Measurements from ENCODE around the gene MICALL1.
"Not testable (repeated sequence)": the region's sequence is repeated elsewhere in the genome, so short reads cannot be mapped to it uniquely, and the experiment has no call there.

MICALL1 gene

DNA sequence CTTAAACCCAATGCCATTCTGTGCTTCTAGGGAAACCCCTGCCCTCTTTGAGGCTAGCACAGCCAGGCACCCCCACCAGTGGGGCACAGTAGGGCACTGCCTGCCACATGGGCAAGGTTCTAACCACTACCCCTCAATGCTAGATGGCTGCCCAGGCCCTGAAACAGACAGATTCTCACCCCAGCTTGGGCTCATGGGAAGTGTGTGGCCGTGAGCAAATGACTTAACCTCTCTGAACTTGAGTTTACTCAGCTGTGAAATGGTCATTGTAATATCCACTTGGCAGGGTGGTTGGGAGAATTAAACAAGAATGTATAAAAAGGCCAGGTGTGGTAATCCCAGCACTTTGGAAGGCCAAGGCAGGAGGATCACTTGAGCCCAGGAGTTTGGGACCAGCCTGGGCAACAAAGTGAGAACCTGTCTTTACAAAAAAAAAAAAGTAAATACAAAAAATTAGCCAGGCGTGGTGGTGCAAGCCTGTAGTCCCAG is 24.9 kb downstream of the MICALL1 start:
- Histone ChIP-seq H3K36me3 (ENCODE audit: insufficient read depth, low read length) (no peaks in the 10 kb centered on the region), H3K27me3 (ENCODE audit: insufficient read depth, low read length) (no peaks in the 10 kb centered on the region), H3K4me1 (ENCODE audit: control insufficient read depth, insufficient read depth, low read length, unreplicated experiment) (peaks cover 23% of the 10 kb centered on the region), H3K27ac (ENCODE audit: low read depth, low read length) (no peak overlapping the region), H3K79me2 (ENCODE audit: control insufficient read depth, insufficient read depth, low read length, unreplicated experiment) (no peaks in the 10 kb centered on the region), H2AFZ (ENCODE audit: low read length, unreplicated experiment) (no peak overlapping the region), H3K4me3 (ENCODE audit: low read depth, low read length) (no peak overlapping the region)

DNA sequence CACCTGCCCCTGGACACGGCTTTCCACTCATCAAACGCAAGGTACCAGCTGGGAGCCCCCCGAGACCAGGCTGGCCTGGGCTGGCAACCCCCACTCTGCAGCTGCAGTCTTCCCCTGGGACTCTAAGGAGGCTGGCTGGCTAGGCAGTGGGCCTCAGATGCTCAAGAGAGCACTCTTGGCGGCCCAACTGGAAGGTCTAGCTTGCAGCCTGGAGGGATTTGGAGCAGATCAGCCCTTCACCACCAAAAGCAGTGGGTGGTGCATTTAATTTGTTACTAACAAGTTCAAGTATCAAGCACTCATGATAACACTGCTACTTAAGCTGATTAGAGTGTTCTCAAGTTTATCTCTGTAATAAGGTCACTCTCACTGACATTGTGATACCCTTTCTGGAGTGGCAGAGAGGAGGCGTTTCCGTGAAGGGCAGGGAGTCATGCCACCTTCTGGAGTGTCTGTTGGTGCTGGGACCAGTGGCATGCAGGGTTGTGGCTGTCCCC is 25.8 kb downstream of the MICALL1 start:
- Histone ChIP-seq H3K4me1 (ENCODE audit: control insufficient read depth, insufficient read depth, low read length, unreplicated experiment) (peaks cover 23% of the 10 kb centered on the region), H3K27ac (ENCODE audit: low read depth, low read length) (no peak overlapping the region), H3K79me2 (ENCODE audit: control insufficient read depth, insufficient read depth, low read length, unreplicated experiment) (no peaks in the 10 kb centered on the region), H3K27me3 (ENCODE audit: insufficient read depth, low read length) (no peaks in the 10 kb centered on the region), H2AFZ (ENCODE audit: low read length, unreplicated experiment) (no peak overlapping the region), H3K4me3 (ENCODE audit: low read depth, low read length) (no peak overlapping the region), H3K36me3 (ENCODE audit: insufficient read depth, low read length) (no peaks in the 10 kb centered on the region)

DNA sequence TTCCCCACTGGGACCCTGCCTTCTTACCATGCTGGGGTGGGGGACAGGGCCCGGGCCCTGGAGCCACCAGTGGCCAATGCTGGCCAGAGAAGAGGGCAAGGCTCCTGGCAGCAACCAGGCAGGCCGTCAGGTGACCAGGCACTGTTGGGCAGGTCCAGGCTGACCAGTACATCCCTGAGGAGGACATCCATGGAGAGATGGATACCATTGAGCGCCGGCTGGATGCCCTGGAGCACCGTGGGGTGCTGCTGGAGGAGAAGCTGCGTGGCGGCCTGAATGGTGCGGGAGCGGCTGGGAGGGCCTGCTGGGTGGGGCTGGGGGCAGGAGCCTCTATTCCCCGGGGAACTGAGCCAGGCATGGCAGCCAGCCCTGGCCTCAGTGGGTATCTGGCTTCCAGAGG is 26.3 kb downstream of the MICALL1 start:
- Histone ChIP-seq H3K27me3 (ENCODE audit: insufficient read depth, low read length) (no peaks in the 10 kb centered on the region), H3K79me2 (ENCODE audit: control insufficient read depth, insufficient read depth, low read length, unreplicated experiment) (no peaks in the 10 kb centered on the region), H3K27ac (ENCODE audit: low read depth, low read length) (no peak overlapping the region), H3K4me1 (ENCODE audit: control insufficient read depth, insufficient read depth, low read length, unreplicated experiment) (peaks cover 23% of the 10 kb centered on the region), H3K4me3 (ENCODE audit: low read depth, low read length) (no peak overlapping the region), H2AFZ (ENCODE audit: low read length, unreplicated experiment) (no peak overlapping the region), H3K36me3 (ENCODE audit: insufficient read depth, low read length) (no peaks in the 10 kb centered on the region)

DNA sequence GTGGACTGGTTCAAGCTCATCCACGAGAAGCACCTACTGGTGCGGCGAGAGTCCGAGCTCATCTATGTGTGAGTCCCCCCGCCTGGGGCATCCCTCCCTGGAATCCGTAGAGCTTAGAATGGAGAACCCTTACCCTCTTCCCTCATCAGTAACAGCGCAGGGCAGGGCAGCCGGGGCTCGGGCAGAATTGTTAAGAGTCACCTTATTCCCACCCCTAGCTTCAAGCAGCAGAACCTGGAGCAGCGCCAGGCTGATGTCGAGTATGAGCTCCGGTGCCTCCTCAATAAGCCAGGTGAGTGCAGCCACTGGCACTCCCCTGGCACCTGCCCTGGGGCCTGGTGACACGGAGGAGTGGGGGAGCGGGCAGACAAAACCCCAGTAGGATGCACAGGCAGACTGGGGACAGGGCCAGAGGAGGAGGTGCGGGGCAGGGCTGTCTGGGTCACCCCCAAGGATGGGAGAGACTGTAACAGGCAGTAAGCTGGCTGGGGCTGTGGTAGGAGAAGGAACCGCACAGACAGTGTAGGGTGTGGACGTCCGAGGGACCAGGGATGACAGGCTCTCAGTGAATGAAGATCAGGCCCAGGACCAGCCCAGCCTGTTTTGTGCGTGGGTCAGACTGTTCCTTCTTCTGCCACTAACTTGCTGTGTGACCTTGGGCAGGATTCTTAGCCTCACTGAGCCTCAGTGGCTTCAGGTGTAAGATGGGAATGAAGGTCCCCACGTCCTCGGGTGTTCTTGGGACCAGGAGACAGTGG is 26.9 kb downstream of the MICALL1 start:
- no peaks in the 10 kb centered on the region for H3K36me3 ChIP-seq (ENCODE audit: insufficient read depth, low read length)
- peak overlapping the region; percentile 38 for H3K27ac ChIP-seq (ENCODE audit: low read depth, low read length)
- H3K79me2 ChIP-seq (ENCODE audit: control insufficient read depth, insufficient read depth, low read length, unreplicated experiment) = no peaks in the 10 kb centered on the region
- no peak overlapping the region for H3K4me3 ChIP-seq (ENCODE audit: low read depth, low read length)
- no peak overlapping the region for H2AFZ ChIP-seq (ENCODE audit: low read length, unreplicated experiment)
- H3K27me3 ChIP-seq (ENCODE audit: insufficient read depth, low read length) = no peaks in the 10 kb centered on the region
- peaks cover 23% of the 10 kb centered on the region for H3K4me1 ChIP-seq (ENCODE audit: control insufficient read depth, insufficient read depth, low read length, unreplicated experiment)

DNA sequence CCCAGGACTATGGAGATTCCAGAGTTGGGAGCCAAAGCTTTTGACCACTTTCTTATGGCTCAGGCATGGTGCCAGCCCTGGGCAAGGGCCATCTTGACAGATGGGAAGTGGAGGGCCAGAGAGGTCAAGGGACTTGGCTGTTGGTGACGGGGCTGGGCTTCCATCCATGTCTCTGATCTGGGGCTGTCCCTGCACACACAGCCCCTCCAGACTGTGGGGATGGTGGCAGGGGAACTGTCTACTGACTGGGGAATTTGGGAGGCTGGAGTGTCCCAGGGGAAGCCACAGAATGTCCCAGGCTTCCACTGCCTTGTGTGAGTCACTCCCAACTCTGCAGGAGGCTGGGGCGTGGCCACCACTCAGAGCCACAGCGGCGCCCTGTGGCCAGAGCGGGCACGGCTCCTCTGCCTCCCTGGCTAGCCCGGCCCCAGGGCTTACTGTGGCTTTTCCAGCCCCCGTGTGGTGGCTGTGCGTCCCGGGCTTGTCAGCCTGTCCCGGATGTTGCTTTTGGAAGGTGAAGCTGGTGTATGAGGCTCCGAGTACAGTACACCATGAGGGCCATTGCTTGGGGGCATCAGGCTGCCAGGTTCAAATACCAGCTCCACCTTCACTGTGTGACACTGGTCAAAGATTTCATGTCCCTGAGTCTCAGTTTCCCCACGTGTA is 27.7 kb downstream of the MICALL1 start:
- Histone ChIP-seq H3K79me2 (ENCODE audit: control insufficient read depth, insufficient read depth, low read length, unreplicated experiment) (no peaks in the 10 kb centered on the region), H3K4me1 (ENCODE audit: control insufficient read depth, insufficient read depth, low read length, unreplicated experiment) (peaks cover 23% of the 10 kb centered on the region), H2AFZ (ENCODE audit: low read length, unreplicated experiment) (no peak overlapping the region), H3K27ac (ENCODE audit: low read depth, low read length) (peak overlapping the region; percentile 41), H3K4me3 (ENCODE audit: low read depth, low read length) (no peak overlapping the region), H3K27me3 (ENCODE audit: insufficient read depth, low read length) (no peaks in the 10 kb centered on the region), H3K36me3 (ENCODE audit: insufficient read depth, low read length) (no peaks in the 10 kb centered on the region)

DNA sequence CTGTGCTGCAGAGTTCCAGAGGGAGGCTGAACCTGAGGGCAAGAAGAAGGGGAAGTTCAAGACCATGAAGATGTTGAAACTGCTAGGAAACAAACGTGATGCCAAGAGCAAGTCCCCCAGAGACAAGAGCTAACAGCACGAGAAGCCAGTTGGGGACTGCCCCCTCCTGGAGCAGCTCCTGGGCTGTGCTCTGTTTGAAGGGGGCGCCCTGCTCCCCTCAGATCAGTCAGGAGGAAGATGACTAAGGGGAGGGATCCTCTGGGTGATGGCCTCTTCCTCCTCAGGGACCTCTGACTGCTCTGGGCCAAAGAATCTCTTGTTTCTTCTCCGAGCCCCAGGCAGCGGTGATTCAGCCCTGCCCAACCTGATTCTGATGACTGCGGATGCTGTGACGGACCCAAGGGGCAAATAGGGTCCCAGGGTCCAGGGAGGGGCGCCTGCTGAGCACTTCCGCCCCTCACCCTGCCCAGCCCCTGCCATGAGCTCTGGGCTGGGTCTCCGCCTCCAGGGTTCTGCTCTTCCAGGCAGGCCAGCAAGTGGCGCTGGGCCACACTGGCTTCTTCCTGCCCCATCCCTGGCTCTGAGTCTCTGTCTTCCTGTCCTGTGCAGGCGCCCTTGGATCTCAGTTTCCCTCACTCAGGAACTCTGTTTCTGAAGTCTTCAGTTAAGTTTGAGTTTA is 34.7 kb downstream of the MICALL1 start:
- H3K4me3 ChIP-seq (ENCODE audit: low read depth, low read length) = no peak overlapping the region
- no peaks in the 10 kb centered on the region for H3K79me2 ChIP-seq (ENCODE audit: control insufficient read depth, insufficient read depth, low read length, unreplicated experiment)
- H3K27me3 ChIP-seq (ENCODE audit: insufficient read depth, low read length) = no peaks in the 10 kb centered on the region
- no peak overlapping the region for H2AFZ ChIP-seq (ENCODE audit: low read length, unreplicated experiment)
- peak overlapping the region; percentile 78 for H3K27ac ChIP-seq (ENCODE audit: low read depth, low read length)
- H3K4me1 ChIP-seq (ENCODE audit: control insufficient read depth, insufficient read depth, low read length, unreplicated experiment) = peaks cover 15% of the 10 kb centered on the region
- no peaks in the 10 kb centered on the region for H3K36me3 ChIP-seq (ENCODE audit: insufficient read depth, low read length)

DNA sequence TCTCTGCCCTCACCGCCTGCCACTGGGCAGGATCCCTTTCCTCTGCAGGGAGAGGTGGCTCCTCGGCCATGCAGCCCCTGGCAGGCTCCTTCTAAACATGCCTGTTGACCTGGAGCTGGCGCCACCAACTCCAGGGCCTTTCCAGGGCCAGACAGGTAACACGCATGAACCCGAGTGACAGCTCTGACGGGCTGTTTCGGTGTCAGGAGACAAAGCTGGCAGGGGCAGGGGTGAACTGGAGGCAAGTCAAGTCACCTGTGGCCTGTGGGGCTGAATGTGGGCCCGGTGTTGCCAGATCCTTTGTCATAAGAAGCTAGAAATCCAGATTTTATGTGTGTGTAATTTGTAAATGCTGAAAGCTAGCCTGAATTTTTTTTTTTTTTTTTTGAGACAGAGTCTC is 36.0 kb downstream of the MICALL1 start:
- H3K27ac ChIP-seq (ENCODE audit: low read depth, low read length) = no peak overlapping the region
- H2AFZ ChIP-seq (ENCODE audit: low read length, unreplicated experiment) = no peak overlapping the region
- peaks cover 15% of the 10 kb centered on the region for H3K4me1 ChIP-seq (ENCODE audit: control insufficient read depth, insufficient read depth, low read length, unreplicated experiment)

DNA sequence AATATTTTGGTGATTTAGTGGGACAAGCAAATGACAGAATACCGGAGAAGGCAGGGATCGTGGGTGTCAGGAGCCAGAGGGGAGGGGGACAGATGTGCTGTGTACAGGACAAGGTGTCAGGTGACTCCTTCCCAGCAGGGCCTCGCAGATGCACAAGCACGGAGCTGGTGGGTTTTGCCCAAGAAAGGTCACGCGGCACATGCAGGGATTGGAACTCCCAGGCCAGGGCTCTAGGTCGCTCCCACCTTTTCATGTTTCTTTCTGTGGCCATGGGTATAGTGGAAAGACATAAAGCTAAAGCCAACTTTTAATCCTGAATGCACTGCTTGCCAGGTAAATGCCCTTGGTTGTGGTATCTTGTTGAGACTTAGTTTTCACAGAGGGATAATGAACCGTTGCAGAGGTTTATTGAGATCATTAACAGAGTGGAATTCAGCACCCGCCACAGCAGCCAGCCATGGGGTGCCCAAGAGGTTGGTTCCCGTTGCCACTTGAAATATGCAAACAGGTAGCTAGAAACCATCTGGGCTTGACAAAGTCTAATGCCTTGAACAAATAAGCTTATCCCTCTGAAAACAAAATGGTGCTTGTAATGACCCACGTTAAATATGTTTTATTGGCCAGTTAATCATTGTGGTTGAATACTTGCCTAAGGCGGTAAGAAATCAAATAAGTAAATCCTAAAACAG is 37.2 kb downstream of the MICALL1 start:
- Histone ChIP-seq H3K27me3 (ENCODE audit: insufficient read depth, low read length) (no peaks in the 10 kb centered on the region), H3K79me2 (ENCODE audit: control insufficient read depth, insufficient read depth, low read length, unreplicated experiment) (no peaks in the 10 kb centered on the region), H2AFZ (ENCODE audit: low read length, unreplicated experiment) (no peak overlapping the region), H3K4me1 (ENCODE audit: control insufficient read depth, insufficient read depth, low read length, unreplicated experiment) (peaks cover 15% of the 10 kb centered on the region), H3K4me3 (ENCODE audit: low read depth, low read length) (no peak overlapping the region), H3K27ac (ENCODE audit: low read depth, low read length) (no peak overlapping the region), H3K36me3 (ENCODE audit: insufficient read depth, low read length) (no peaks in the 10 kb centered on the region)

More for the DNA sequence above, 36.0 kb downstream of the MICALL1 start:
- no peaks in the 10 kb centered on the region for H3K79me2 ChIP-seq (ENCODE audit: control insufficient read depth, insufficient read depth, low read length, unreplicated experiment)
- no peak overlapping the region for H3K4me3 ChIP-seq (ENCODE audit: low read depth, low read length)
- H3K36me3 ChIP-seq (ENCODE audit: insufficient read depth, low read length) = no peaks in the 10 kb centered on the region
- H3K27me3 ChIP-seq (ENCODE audit: insufficient read depth, low read length) = no peaks in the 10 kb centered on the region

DNA sequence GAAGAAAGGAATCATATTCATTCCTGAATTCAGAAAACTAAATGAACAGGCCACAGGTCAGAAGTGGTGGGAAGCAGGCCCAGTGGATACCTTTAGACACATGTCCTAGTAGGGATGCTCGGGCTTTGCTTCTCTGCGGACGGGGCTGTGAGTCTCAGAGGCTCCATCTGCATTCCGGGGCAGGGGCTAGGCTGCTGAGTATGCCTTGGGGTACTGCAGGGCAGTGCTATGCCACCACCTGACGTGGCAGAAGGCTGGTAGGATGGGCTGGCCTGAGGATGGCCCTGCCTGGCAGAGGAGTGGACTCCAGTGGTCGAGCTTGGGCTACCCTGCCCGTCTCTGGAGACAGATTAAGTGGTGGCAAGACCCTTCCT is 37.7 kb downstream of the MICALL1 start:
- Histone ChIP-seq H3K4me1 (ENCODE audit: control insufficient read depth, insufficient read depth, low read length, unreplicated experiment) (peaks cover 15% of the 10 kb centered on the region), H3K79me2 (ENCODE audit: control insufficient read depth, insufficient read depth, low read length, unreplicated experiment) (no peaks in the 10 kb centered on the region), H3K27ac (ENCODE audit: low read depth, low read length) (no peak overlapping the region), H3K27me3 (ENCODE audit: insufficient read depth, low read length) (no peaks in the 10 kb centered on the region), H2AFZ (ENCODE audit: low read length, unreplicated experiment) (no peak overlapping the region), H3K36me3 (ENCODE audit: insufficient read depth, low read length) (no peaks in the 10 kb centered on the region), H3K4me3 (ENCODE audit: low read depth, low read length) (no peak overlapping the region)

DNA sequence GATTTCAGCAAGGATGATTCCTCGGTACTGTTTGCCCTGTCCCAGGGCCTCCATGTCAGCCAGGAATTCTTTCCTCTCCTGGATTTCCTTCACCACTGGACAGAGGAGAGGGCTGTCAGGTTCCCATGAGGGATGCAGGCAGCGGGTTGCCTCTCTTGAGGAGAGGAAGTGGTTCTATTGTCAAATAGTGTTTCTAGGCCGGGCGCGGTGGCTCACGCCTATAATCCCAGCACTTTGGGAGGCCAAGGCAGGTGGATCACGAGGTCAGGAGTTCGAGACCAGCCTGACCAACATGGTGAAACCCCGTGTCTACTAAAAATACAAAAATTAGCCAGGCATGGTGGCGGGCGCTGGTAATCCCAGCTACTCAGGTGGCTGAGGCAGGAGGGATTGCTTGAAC is 38.3 kb downstream of the MICALL1 start:
- H3K27me3 ChIP-seq (ENCODE audit: insufficient read depth, low read length); H3K79me2 ChIP-seq (ENCODE audit: control insufficient read depth, insufficient read depth, low read length, unreplicated experiment); H3K27ac ChIP-seq (ENCODE audit: low read depth, low read length); H2AFZ ChIP-seq (ENCODE audit: low read length, unreplicated experiment); H3K4me3 ChIP-seq (ENCODE audit: low read depth, low read length); H3K36me3 ChIP-seq (ENCODE audit: insufficient read depth, low read length): not testable (repeated sequence)
- peaks cover 15% of the 10 kb centered on the region for H3K4me1 ChIP-seq (ENCODE audit: control insufficient read depth, insufficient read depth, low read length, unreplicated experiment)

Measured in ACC112 (cell line).